Adrenal gland (tissue), 12 donors: ENCODE data around the gene TAF11L9. TPM values are rescaled to one million over a fixed set of nuclear protein-coding genes. Genes with fewer than 3 reads are reported as not detected.
"Not testable (repeated sequence)": the region's sequence is repeated elsewhere in the genome, so short reads cannot be mapped to it uniquely, and the experiment has no call there.

ENCODE experiments used
- DNase-seq, 7 donors: peaks; one replicate each; pipeline ENCODE4 v3.0.0-alpha.2; 2019 to 2020
- H3K27ac ChIP-seq, 5 donors: fragments of 200-600 bp; sonication (generic) in 4 of 5; 1 replicate in 3 of 5; 2 replicates in 2 of 5; pipeline versions ENCODE4 v1.5.1 to v1.8.0; 2016 to 2020; ENCODE audit warnings: mild to moderate bottlenecking in 1 of 5
- H3K27me3 ChIP-seq: fragments of 200-600 bp; 2 replicates; pipeline ENCODE4 v1.8.0; 2021
- H3K36me3 ChIP-seq, 2 donors: fragments of 200-600 bp; replicated peaks in 1 of 2; 1 replicate in 1 of 2; 2 replicates in 1 of 2; pipeline versions ENCODE4 v1.5.1 to v1.8.0; 2018 to 2022
- H3K4me1 ChIP-seq, 2 donors: fragments of 200-600 bp; replicated peaks in 1 of 2; 1 replicate in 1 of 2; 2 replicates in 1 of 2; pipeline versions ENCODE4 v1.5.1 to v1.8.0; 2018 to 2021
- H3K4me3 ChIP-seq, 4 donors: fragments of 200-600 bp; sonication (generic) in 3 of 4; one replicate each; pipeline ENCODE4 v1.5.1; 2016 to 2018
- H3K9me3 ChIP-seq, 3 donors: fragments of 200-600 bp; sonication (generic) in 1 of 3; replicated peaks in 1 of 3; 1 replicate in 2 of 3; 2 replicates in 1 of 3; pipeline versions ENCODE4 v1.5.1 to v1.8.0; 2016 to 2021
- POLR2A ChIP-seq, 2 donors: fragments of 450-650 bp; IDR thresholded peaks; one replicate each; pipeline ENCODE4 v1.6.1; 2017; ENCODE audit warnings: antibody characterized with exemption in 2 of 2, mild to moderate bottlenecking in 2 of 2, moderate library complexity in 1 of 2
- WGBS, 4 donors: extraction: QIAGEN DNeasy Blood & Tissue Kit in 2 of 4; methylation state at CpG; one replicate each; pipeline versions ENCODE4 v1.1.5 to v1.1.7; 2013 to 2017; 5-methylcytosine and 5-hydroxymethylcytosine counted together
- intact Hi-C, 2 donors: fragments of 100-400 bp; cut with DNase I; formaldehyde crosslinking; loops; one replicate each; pipeline versions ENCODE4 v1.14.1 to v1.15.0; 2022 to 2023
- polyA plus RNA-seq, 3 donors: library from polyadenylated mRNA; stranded (reverse); fragments of 200-250 nt in 2 of 3; fragments of 350-450 nt in 1 of 3; fragmentation: Illumina TruSeq in 1 of 3; extraction: RNeasy Lipid Tissue Mini Kit (QIAGEN cat#74804) in 1 of 3; gene quantifications; one replicate each; pipeline ENCODE4 v1.2.3, GENCODE V29; 2013 to 2014
- total RNA-seq, 9 donors: library from RNA; depleted of rRNA in 4 of 9; stranded (reverse); fragments of >200 nt in 4 of 9; fragments of 120-200 nt in 1 of 9; fragmentation: NEBNext Ultra II Directional in 1 of 9; extraction: Animal tissue kit (Norgen Biotek cat#: 25700) in 1 of 9; gene quantifications; one replicate each; pipeline versions ENCODE4 v1.1.0 to v1.2.4, GENCODE V29; 2013 to 2023
- TF ChIP-seq, protein P1 (sequence below), 6 experiments: fragments of 450-650 bp in 4 of 6; fragments of 200-600 bp in 2 of 6; sonication (generic) in 1 of 6; IDR thresholded peaks; 1 replicate in 5 of 6; 2 replicates in 1 of 6; pipeline versions ENCODE4 v1.5.1 to v1.8.0; 2016 to 2021; ENCODE audit warnings: antibody characterized with exemption in 6 of 6, mild to moderate bottlenecking in 2 of 6, moderate library complexity in 1 of 6
- donor health status: healthy with polysubstance abuse.
- donor health status: Bipolar disorder and iron deficiency.
- donor health status: DM: yes; HTN: yes; CAD: no.
- donor health status: DM: no; HTN: no; CAD: no.
- donor health status: DM: no; HTN: no; CAD: no.
- donor health status: DM: yes; HTN: yes; CAD: no.

TAF11L9 gene
- total and polyA plus RNA-seq, 12 donors = not detected

DNA sequence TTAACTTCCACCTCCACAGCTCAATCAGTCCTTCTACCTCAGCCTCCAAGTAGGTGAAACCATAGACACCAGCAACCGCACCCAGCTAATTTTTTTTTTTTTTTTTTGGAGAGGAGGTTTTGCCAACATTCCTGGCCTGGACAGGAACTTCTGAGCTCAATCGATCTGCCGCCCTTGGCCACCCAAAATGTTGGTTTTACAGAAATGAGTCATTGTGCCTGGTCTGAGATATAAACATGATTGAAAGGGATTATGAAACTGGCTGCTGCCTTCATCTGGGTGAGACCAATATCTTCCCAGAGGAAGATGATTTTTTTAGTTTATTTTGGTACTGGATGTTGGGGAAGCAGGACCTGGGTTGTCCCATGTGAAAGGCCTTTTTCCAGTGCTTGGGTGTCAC, 25.2 kb upstream of the TAF11L9 start:
- WGBS, 4 donors = 69 to 89% (median 85%) methylated on average over 3 of the region's 3 CpGs
- Histone ChIP-seq H3K4me1 (no peaks in the 10 kb centered on the region), H3K27ac (no peak overlapping the region), H3K9me3 (no peaks in the 10 kb centered on the region), H3K27me3 (no peaks in the 10 kb centered on the region), H3K36me3 (no peaks in the 10 kb centered on the region), H3K4me3 (no peak overlapping the region)
- intact Hi-C loops = no loop called here
- TF ChIP-seq POLR2A (IDR thresholded peaks at IDR 0.05) = no peak
- DNase-seq = no peak

- TF ChIP-seq POLR2A (IDR thresholded peaks at IDR 0.05) = no peak
- TF ChIP-seq, protein P1, sequence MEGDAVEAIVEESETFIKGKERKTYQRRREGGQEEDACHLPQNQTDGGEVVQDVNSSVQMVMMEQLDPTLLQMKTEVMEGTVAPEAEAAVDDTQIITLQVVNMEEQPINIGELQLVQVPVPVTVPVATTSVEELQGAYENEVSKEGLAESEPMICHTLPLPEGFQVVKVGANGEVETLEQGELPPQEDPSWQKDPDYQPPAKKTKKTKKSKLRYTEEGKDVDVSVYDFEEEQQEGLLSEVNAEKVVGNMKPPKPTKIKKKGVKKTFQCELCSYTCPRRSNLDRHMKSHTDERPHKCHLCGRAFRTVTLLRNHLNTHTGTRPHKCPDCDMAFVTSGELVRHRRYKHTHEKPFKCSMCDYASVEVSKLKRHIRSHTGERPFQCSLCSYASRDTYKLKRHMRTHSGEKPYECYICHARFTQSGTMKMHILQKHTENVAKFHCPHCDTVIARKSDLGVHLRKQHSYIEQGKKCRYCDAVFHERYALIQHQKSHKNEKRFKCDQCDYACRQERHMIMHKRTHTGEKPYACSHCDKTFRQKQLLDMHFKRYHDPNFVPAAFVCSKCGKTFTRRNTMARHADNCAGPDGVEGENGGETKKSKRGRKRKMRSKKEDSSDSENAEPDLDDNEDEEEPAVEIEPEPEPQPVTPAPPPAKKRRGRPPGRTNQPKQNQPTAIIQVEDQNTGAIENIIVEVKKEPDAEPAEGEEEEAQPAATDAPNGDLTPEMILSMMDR (IDR thresholded peaks at IDR 0.05) = no peak
- Histone ChIP-seq H3K4me3 (no peak overlapping the region), H3K36me3 (no peaks in the 10 kb centered on the region), H3K27ac (no peak overlapping the region), H3K9me3 (no peaks in the 10 kb centered on the region), H3K4me1 (no peaks in the 10 kb centered on the region), H3K27me3 (no peaks in the 10 kb centered on the region)
- intact Hi-C loops = no loop called here
- no peak for DNase-seq
- whole genome bisulfite sequencing, 4 donors = 87 to 92% (median 91%) methylated on average over 13 to 17 of the region's 17 CpGs
These were observed 20.8 kb upstream of the TAF11L9 start for GRCh38 chr5:17614872-17615605.

DNA sequence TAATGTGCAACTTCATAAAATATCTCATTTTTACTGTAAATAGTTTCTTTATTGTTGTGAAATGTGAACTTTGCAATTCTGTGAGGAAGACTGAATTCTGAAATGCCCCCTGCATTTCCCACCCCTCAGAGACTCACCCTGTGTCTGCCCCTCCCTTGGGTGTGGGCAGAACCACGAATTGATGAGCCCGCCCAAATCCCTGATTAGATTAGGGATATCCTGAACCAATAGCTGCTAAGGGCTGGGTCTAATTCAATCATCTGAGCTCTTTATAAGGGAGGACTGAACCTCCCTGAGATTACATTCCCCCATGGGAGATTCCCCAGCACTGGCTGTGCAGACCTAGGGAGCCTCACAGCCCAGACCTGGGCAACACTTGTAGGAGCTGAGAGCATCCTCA, 15.9 kb upstream of the TAF11L9 start, which contains the start of gene TAF11L12:
TSS of gene TAF11L12 (plus strand) at position 301 of the 400 bp plus-strand sequence.
- 68 to 81% (median 76%) methylated on average over 2 of the region's 2 CpGs; no CpG with 5 or more reads in 1 of the 4 donors for WGBS, 4 donors
- H3K27me3 ChIP-seq, H3K9me3 ChIP-seq, H3K27ac ChIP-seq, H3K36me3 ChIP-seq, H3K4me1 ChIP-seq, intact Hi-C loops, H3K4me3 ChIP-seq, DNase-seq: not testable (repeated sequence)

GRCh38 chr5:17607461-17607860, 13.3 kb upstream of the TAF11L9 start:
- intact Hi-C loops, H3K4me1 ChIP-seq, H3K36me3 ChIP-seq, H3K9me3 ChIP-seq, H3K27ac ChIP-seq, H3K4me3 ChIP-seq, DNase-seq, H3K27me3 ChIP-seq: not testable (repeated sequence)
- WGBS, 4 donors = 78 to 93% (median 86%) methylated on average over 3 to 4 of the region's 4 CpGs

GRCh38 chr5:17604951-17605350, 10.8 kb upstream of the TAF11L9 start:
- TF ChIP-seq POLR2A (IDR thresholded peaks at IDR 0.05) = no peak
- TF ChIP-seq, protein P1 (IDR thresholded peaks at IDR 0.05) = no peak
- WGBS, 4 donors = 84 to 89% (median 86%) methylated on average over 8 to 14 of the region's 14 CpGs

GRCh38 chr5:17603880-17604279, 9.7 kb upstream of the TAF11L9 start, which contains the start of gene TAF11L11:
Gene TAF11L11 (plus strand): TSS chr5:17604183.
- H3K27ac ChIP-seq, intact Hi-C loops, DNase-seq, H3K4me1 ChIP-seq, H3K4me3 ChIP-seq, H3K9me3 ChIP-seq, H3K36me3 ChIP-seq, H3K27me3 ChIP-seq: not testable (repeated sequence)
- WGBS, 4 donors = 71 to 84% (median 74%) methylated on average over 6 of the region's 6 CpGs

More at GRCh38 chr5:17604951-17605350, 10.8 kb upstream of the TAF11L9 start:
- H3K36me3 ChIP-seq = no peaks in the 10 kb centered on the region
- no peak overlapping the region for H3K4me3 ChIP-seq
- no peak overlapping the region for H3K27ac ChIP-seq
- intact Hi-C loops = no loop called here
- H3K9me3 ChIP-seq = no peaks in the 10 kb centered on the region
- no peaks in the 10 kb centered on the region for H3K27me3 ChIP-seq
- H3K4me1 ChIP-seq = no peaks in the 10 kb centered on the region
- DNase-seq = no peak

DNA sequence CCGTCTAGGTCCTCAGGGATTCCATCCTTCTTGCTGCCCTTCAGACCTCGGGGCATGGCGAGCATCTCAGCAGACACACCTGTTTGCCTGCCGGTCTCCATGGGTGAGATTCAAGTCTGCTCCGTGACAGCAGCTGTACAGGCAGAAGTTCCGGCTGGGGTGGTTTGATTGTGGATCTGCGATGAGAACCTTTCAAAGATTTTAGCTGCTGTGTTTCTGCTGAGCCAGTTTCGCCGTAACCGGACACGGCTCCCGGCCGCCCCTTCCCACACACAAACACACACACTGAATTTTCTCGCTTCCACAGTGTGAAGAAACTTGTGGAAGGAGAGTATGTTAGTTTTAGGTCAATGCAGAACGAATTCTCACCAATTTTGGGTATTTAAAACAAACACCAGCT, 3.5 kb upstream of the TAF11L9 start, which contains the start of gene TAF11L10:
TSS of gene TAF11L10 (minus strand) at position 101 of the 400 bp plus-strand sequence.
- H3K4me3 ChIP-seq, H3K9me3 ChIP-seq, H3K36me3 ChIP-seq, DNase-seq, H3K4me1 ChIP-seq, H3K27me3 ChIP-seq, intact Hi-C loops, H3K27ac ChIP-seq: not testable (repeated sequence)
- 40 to 82% methylated on average over 1 to 7 of the region's 15 CpGs; no CpG with 5 or more reads in 2 of the 4 donors for WGBS, 4 donors

GRCh38 chr5:17590860-17591259, 3.3 kb downstream of the TAF11L9 start, which contains the start of gene TAF11L8:
Gene TAF11L8 (minus strand): TSS chr5:17590960.
- intact Hi-C loops, DNase-seq: not testable (repeated sequence)
- no CpG with 5 or more reads among the region's 16 CpGs for WGBS, 4 donors

DNA sequence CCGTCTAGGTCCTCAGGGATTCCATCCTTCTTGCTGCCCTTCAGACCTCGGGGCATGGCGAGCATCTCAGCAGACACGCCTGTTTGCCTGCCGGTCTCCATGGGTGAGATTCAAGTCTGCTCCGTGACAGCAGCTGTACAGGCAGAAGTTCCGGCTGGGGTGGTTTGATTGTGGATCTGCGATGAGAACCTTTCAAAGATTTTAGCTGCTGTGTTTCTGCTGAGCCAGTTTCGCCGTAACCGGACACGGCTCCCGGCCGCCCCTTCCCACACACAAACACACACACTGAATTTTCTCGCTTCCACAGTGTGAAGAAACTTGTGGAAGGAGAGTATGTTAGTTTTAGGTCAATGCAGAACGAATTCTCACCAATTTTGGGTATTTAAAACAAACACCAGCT, 8.5 kb downstream of the TAF11L9 start, which contains the start of gene TAF11L7:
TSS of gene TAF11L7 (minus strand) at position 101 of the 400 bp plus-strand sequence.
- H3K27ac ChIP-seq, DNase-seq, intact Hi-C loops, H3K36me3 ChIP-seq, H3K9me3 ChIP-seq, H3K4me1 ChIP-seq, H3K4me3 ChIP-seq, H3K27me3 ChIP-seq: not testable (repeated sequence)
- no CpG with 5 or more reads among the region's 16 CpGs for WGBS, 4 donors

More at GRCh38 chr5:17590860-17591259, 3.3 kb downstream of the TAF11L9 start, which contains the start of gene TAF11L8:
- not testable (repeated sequence) for H3K9me3 ChIP-seq, H3K27ac ChIP-seq, H3K27me3 ChIP-seq, H3K4me3 ChIP-seq, H3K36me3 ChIP-seq, H3K4me1 ChIP-seq
